Mesothelial cell of epicardium (in vitro differentiated cells): Measurements from ENCODE around the gene CENPO. TPM values are rescaled to one million over a fixed set of nuclear protein-coding genes. Genes with fewer than 3 reads are reported as not detected.

ENCODE experiments used
- DNase-seq, 2 experiments: peaks; one replicate each; pipeline ENCODE4 v3.0.0; 2021; ENCODE audit warnings: low spot score in 2 of 2; ENCODE audit not compliant: unreplicated experiment in 2 of 2
- H3K27ac Mint-ChIP-seq: 2 replicates; pipeline ENCODE4 v1.8.0; 2021; ENCODE audit warnings: mixed read lengths
- H3K27me3 Mint-ChIP-seq: 2 replicates; pipeline ENCODE4 v1.8.0; 2021; ENCODE audit warnings: low read depth, mixed read lengths
- H3K36me3 Mint-ChIP-seq: 2 replicates; pipeline ENCODE4 v1.8.0; 2021; ENCODE audit warnings: mixed read lengths
- H3K4me1 Mint-ChIP-seq: 2 replicates; pipeline ENCODE4 v1.8.0; 2021; ENCODE audit warnings: mixed read lengths
- H3K4me3 Mint-ChIP-seq: 2 replicates; pipeline ENCODE4 v1.8.0; 2021; ENCODE audit warnings: mild to moderate bottlenecking, moderate library complexity, mixed read lengths
- H3K9me3 Mint-ChIP-seq: 2 replicates; pipeline ENCODE4 v1.8.0; 2021; ENCODE audit warnings: mixed read lengths
- CTCF ChIP-seq: fragments of 200-600 bp; sonication (generic); IDR thresholded peaks from one replicate; pipeline ENCODE4 v1.5.0; 2021; ENCODE audit warnings: antibody characterized with exemption; ENCODE audit not compliant: unreplicated experiment
- total RNA-seq: library from RNA; stranded (reverse); gene quantifications from 3 replicates; pipeline ENCODE4 v1.2.1, GENCODE V29; 2021

The CENPO gene, protein sequence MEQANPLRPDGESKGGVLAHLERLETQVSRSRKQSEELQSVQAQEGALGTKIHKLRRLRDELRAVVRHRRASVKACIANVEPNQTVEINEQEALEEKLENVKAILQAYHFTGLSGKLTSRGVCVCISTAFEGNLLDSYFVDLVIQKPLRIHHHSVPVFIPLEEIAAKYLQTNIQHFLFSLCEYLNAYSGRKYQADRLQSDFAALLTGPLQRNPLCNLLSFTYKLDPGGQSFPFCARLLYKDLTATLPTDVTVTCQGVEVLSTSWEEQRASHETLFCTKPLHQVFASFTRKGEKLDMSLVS
- 18.1 to 19.0 TPM (median 18.8 TPM) in 3 replicates for total RNA-seq

GRCh38 chr2:24792874-24793760 lies at the start of gene CENPO, which contains the start of gene PTRHD1:
CENPO (plus strand) TSS chr2:24793425; CDS start chr2:24793920, 495 bp downstream.
PTRHD1 (minus strand) TSS chr2:24793391; CDS start chr2:24793377, 14 bp downstream.
- Mint-ChIP-seq H3K36me3 (peaks cover 21% of the 10 kb centered on the region), H3K27me3 (no peaks in the 10 kb centered on the region), H3K4me1 (peaks cover 19% of the 10 kb centered on the region), H3K9me3 (no peaks in the 10 kb centered on the region), H3K27ac (peak within 1 kb of the TSS; percentile 99), H3K4me3 (peak within 1 kb of the TSS; percentile 98)
- peak; percentile 75 for TF ChIP-seq CTCF
- DNase-seq = peak; percentile 95 to 96

GRCh38 chr2:24743924-24744323 lies 49.3 kb upstream of the CENPO start:
- TF ChIP-seq CTCF = no peak
- Mint-ChIP-seq H3K27ac (no peak overlapping the region), H3K27me3 (no peaks in the 10 kb centered on the region), H3K36me3 (peaks cover 19% of the 10 kb centered on the region), H3K4me3 (no peak overlapping the region), H3K9me3 (no peaks in the 10 kb centered on the region), H3K4me1 (peaks cover 2% of the 10 kb centered on the region)
- no peak for DNase-seq

DNA sequence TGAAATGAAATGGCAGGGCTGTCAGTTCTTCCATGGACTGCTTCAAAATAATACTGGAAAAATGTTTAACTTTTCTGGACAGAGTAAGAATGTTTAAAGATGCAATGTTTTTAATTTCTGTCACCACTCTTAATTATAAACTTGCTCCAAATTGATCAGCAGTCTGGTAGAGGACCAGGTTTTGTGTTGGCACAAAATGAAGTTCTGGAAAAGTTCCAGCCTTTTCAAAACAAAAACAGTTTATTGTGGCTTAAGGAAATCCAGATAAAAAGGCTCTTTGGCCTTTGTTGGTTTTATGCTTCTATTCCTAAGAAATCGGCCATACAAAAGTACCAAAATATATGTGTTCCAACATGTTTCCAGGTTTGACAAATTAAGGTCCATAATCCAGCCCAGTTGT lies 48.9 kb upstream of the CENPO start:
- H3K9me3 Mint-ChIP-seq = no peaks in the 10 kb centered on the region
- H3K27me3 Mint-ChIP-seq = no peaks in the 10 kb centered on the region
- peaks cover 19% of the 10 kb centered on the region for H3K36me3 Mint-ChIP-seq

DNA sequence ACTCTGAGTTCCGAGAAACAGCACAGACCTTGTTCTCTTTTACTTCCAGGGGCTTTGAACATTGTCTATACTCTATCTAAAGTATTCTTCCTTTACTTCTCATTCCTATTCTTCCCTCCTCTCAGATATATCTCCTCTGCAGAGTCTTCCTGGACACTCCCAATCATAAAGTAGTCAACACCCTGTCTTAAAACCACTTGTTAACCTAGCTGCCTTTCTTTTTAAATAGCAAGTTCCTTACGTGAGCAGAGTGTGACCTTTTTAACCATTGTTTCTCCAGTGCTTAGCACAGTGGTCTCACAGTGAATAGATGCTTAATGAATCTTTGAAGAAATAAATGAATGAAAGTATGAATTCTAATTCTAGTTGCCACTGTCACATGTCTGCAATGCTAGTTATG lies 47.4 kb upstream of the CENPO start:
- no peak for TF ChIP-seq CTCF
- no peaks in the 10 kb centered on the region for H3K9me3 Mint-ChIP-seq
- H3K36me3 Mint-ChIP-seq = peaks cover 23% of the 10 kb centered on the region
- H3K27me3 Mint-ChIP-seq = no peaks in the 10 kb centered on the region
- peaks cover 2% of the 10 kb centered on the region for H3K4me1 Mint-ChIP-seq
- no peak for DNase-seq
- no peak overlapping the region for H3K4me3 Mint-ChIP-seq
- H3K27ac Mint-ChIP-seq = no peak overlapping the region

More for the DNA sequence above, 48.9 kb upstream of the CENPO start:
- Mint-ChIP-seq H3K27ac (no peak overlapping the region), H3K4me1 (peaks cover 2% of the 10 kb centered on the region), H3K4me3 (no peak overlapping the region)
- no peak for TF ChIP-seq CTCF
- DNase-seq = no peak

GRCh38 chr2:24747299-24747698 lies 45.9 kb upstream of the CENPO start:
- Mint-ChIP-seq H3K27me3 (no peaks in the 10 kb centered on the region), H3K36me3 (peaks cover 16% of the 10 kb centered on the region), H3K9me3 (no peaks in the 10 kb centered on the region), H3K4me3 (no peak overlapping the region), H3K27ac (no peak overlapping the region), H3K4me1 (peaks cover 2% of the 10 kb centered on the region)
- no peak for TF ChIP-seq CTCF
- no peak for DNase-seq
